Measurements from ENCODE around the gene CD99.

CD99 gene

DNA sequence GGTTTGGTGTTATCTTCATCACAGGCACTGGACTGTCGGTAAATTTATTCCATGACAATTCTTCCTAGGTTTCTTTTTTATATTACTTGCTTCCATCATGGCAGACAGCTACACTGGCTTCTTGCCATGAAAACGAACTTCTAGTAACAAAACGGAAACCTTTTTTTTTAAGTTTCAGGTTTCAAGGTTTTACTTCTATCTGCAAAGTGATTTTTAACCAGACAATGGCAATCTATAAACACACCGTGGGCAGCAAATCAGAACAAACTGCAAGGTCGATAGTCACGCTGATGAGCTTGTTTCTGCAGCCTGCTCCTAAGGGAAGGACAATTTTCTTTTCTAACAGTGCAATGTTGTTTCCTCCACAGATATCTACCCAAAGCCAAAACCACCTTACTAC, 90.6 kb downstream of the CD99 start:
- Histone ChIP-seq H3K4me1 (ENCODE audit: control insufficient read depth in 1 of 2, insufficient read depth in 2 of 2, low read length in 2 of 2) (no peaks in the 10 kb centered on the region), H3K36me3 (ENCODE audit: control insufficient read depth in 1 of 2, insufficient read depth in 2 of 2, low read length in 2 of 2) (no peaks in the 10 kb centered on the region), H3K27ac (ENCODE audit: low read length) (no peak overlapping the region), H3K27me3 (ENCODE audit: low read depth, low read length) (no peaks in the 10 kb centered on the region), H3K4me3 (ENCODE audit: low read depth in 1 of 2, low read length in 2 of 2) (no peak overlapping the region), H3K9me3 (ENCODE audit: control insufficient read depth in 1 of 2, low read length in 2 of 2) (no peaks in the 10 kb centered on the region)

DNA sequence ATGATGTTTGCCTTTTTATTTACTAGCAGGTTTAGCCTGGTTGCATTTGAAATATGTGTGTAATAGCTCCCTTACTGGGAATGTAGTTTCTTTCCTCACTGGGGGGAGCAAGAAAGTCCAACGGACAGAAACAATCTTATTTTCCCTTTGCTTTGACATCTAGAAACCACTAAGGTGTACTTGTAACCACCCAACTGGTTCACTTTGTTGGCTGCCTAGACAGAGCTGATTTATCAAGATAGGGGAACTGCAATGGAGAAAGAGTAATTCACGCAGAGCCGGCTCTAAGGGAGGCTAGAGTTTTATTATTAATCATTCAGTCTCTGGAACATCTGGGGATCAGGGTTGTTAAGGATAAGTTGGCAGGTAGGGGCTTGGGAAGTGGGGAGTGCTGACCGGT, 91.1 kb downstream of the CD99 start:
- no peak overlapping the region for H3K4me3 ChIP-seq (ENCODE audit: low read depth in 1 of 2, low read length in 2 of 2)
- H3K36me3 ChIP-seq (ENCODE audit: control insufficient read depth in 1 of 2, insufficient read depth in 2 of 2, low read length in 2 of 2) = no peaks in the 10 kb centered on the region
- no peaks in the 10 kb centered on the region for H3K9me3 ChIP-seq (ENCODE audit: control insufficient read depth in 1 of 2, low read length in 2 of 2)
- H3K4me1 ChIP-seq (ENCODE audit: control insufficient read depth in 1 of 2, insufficient read depth in 2 of 2, low read length in 2 of 2) = no peaks in the 10 kb centered on the region
- no peaks in the 10 kb centered on the region for H3K27me3 ChIP-seq (ENCODE audit: low read depth, low read length)
- H3K27ac ChIP-seq (ENCODE audit: low read length) = no peak overlapping the region

DNA sequence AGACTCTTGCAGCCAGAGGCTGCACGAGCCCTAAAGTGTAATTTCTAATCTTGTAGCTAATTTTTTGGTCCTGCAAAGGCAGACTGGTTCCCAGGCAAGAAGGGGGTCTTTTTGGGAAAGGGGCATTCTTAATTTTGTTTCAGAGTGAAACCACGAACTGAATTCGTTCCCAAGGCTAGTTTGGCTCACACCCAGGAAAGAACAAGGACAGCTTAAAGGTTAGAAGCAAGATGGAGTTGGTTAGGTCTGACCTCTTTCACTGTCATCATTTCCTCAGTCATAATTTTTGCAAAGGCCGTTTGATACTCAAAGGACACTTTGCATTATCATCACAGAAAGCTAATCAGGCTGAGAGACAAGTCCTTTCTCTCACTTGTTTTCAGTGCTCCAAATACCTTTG, 91.7 kb downstream of the CD99 start:
- H3K9me3 ChIP-seq (ENCODE audit: control insufficient read depth in 1 of 2, low read length in 2 of 2) = no peaks in the 10 kb centered on the region
- H3K27me3 ChIP-seq (ENCODE audit: low read depth, low read length) = no peaks in the 10 kb centered on the region
- H3K4me1 ChIP-seq (ENCODE audit: control insufficient read depth in 1 of 2, insufficient read depth in 2 of 2, low read length in 2 of 2) = no peaks in the 10 kb centered on the region
- no peak overlapping the region for H3K27ac ChIP-seq (ENCODE audit: low read length)
- no peak overlapping the region for H3K4me3 ChIP-seq (ENCODE audit: low read depth in 1 of 2, low read length in 2 of 2)
- H3K36me3 ChIP-seq (ENCODE audit: control insufficient read depth in 1 of 2, insufficient read depth in 2 of 2, low read length in 2 of 2) = no peaks in the 10 kb centered on the region

DNA sequence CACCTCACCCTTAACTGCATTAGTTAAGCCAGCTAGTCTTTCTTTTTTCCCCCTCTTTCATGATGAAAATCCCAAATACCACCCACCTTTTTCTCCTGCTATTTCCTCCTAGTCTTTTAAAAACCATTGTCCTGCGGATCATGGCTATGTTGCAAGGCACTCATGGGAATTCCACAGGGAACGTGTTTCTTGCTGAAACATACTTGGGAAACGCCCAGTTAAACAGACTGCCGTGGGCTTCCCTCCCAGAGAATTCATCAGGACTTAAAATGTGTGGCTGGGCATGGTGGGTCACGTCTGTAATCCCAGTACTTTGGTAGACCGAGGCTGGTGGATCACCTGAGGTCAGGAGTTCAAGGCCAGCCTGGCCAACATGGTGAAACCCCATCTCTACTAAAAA, 92.9 kb downstream of the CD99 start:
- H3K27ac ChIP-seq (ENCODE audit: low read length) = no peak overlapping the region
- H3K27me3 ChIP-seq (ENCODE audit: low read depth, low read length) = no peaks in the 10 kb centered on the region
- no peaks in the 10 kb centered on the region for H3K4me1 ChIP-seq (ENCODE audit: control insufficient read depth in 1 of 2, insufficient read depth in 2 of 2, low read length in 2 of 2)
- no peak overlapping the region for H3K4me3 ChIP-seq (ENCODE audit: low read depth in 1 of 2, low read length in 2 of 2)
- no peaks in the 10 kb centered on the region for H3K9me3 ChIP-seq (ENCODE audit: control insufficient read depth in 1 of 2, low read length in 2 of 2)
- H3K36me3 ChIP-seq (ENCODE audit: control insufficient read depth in 1 of 2, insufficient read depth in 2 of 2, low read length in 2 of 2) = no peaks in the 10 kb centered on the region

GRCh38 chrX:2785538-2785937, 94.4 kb downstream of the CD99 start:
- Histone ChIP-seq H3K27me3 (ENCODE audit: low read depth, low read length) (no peaks in the 10 kb centered on the region), H3K27ac (ENCODE audit: low read length) (no peak overlapping the region), H3K36me3 (ENCODE audit: control insufficient read depth in 1 of 2, insufficient read depth in 2 of 2, low read length in 2 of 2) (no peaks in the 10 kb centered on the region), H3K4me3 (ENCODE audit: low read depth in 1 of 2, low read length in 2 of 2) (no peak overlapping the region), H3K4me1 (ENCODE audit: control insufficient read depth in 1 of 2, insufficient read depth in 2 of 2, low read length in 2 of 2) (no peaks in the 10 kb centered on the region), H3K9me3 (ENCODE audit: control insufficient read depth in 1 of 2, low read length in 2 of 2) (no peaks in the 10 kb centered on the region)

- H3K4me3 ChIP-seq (ENCODE audit: low read depth in 1 of 2, low read length in 2 of 2) = no peak overlapping the region
- H3K9me3 ChIP-seq (ENCODE audit: control insufficient read depth in 1 of 2, low read length in 2 of 2) = no peaks in the 10 kb centered on the region
- no peaks in the 10 kb centered on the region for H3K27me3 ChIP-seq (ENCODE audit: low read depth, low read length)
- H3K27ac ChIP-seq (ENCODE audit: low read length) = no peak overlapping the region
- H3K36me3 ChIP-seq (ENCODE audit: control insufficient read depth in 1 of 2, insufficient read depth in 2 of 2, low read length in 2 of 2) = no peaks in the 10 kb centered on the region
- no peaks in the 10 kb centered on the region for H3K4me1 ChIP-seq (ENCODE audit: control insufficient read depth in 1 of 2, insufficient read depth in 2 of 2, low read length in 2 of 2)
These were observed 97.9 kb downstream of the CD99 start for GRCh38 chrX:2788980-2789379.

DNA sequence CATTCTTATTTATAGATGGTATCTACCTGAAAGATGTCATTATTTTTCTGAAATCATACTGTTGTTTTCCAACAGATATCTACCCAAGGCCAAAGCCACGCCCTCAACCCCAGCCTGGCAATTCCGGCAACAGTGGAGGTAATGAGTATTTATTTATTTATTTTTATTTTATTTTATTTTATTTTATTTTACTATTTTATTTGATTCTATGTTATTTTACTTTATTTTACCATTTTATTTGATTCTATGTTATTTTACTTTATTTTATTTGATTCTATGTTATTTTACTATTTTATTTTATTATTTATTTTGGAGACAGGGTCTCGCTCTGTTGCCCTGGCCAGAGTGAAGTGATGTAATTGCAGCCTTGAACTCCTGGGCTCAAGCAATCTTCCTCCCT, 98.5 kb downstream of the CD99 start:
- H3K27ac ChIP-seq (ENCODE audit: low read length) = no peak overlapping the region
- H3K27me3 ChIP-seq (ENCODE audit: low read depth, low read length) = no peaks in the 10 kb centered on the region
- H3K36me3 ChIP-seq (ENCODE audit: control insufficient read depth in 1 of 2, insufficient read depth in 2 of 2, low read length in 2 of 2) = no peaks in the 10 kb centered on the region
- no peaks in the 10 kb centered on the region for H3K9me3 ChIP-seq (ENCODE audit: control insufficient read depth in 1 of 2, low read length in 2 of 2)
- no peaks in the 10 kb centered on the region for H3K4me1 ChIP-seq (ENCODE audit: control insufficient read depth in 1 of 2, insufficient read depth in 2 of 2, low read length in 2 of 2)
- H3K4me3 ChIP-seq (ENCODE audit: low read depth in 1 of 2, low read length in 2 of 2) = no peak overlapping the region

All from muscle layer of duodenum (tissue), 2 donors.